NCI-H69 (cell line): Measurements from ENCODE around the gene MTO1.
"Not testable (repeated sequence)": the region's sequence is repeated elsewhere in the genome, so short reads cannot be mapped to it uniquely, and the experiment has no call there.

ENCODE experiments used
- DNase-seq: peaks from one replicate; lab custom pipeline; 2025; lab: John Stamatoyannopoulos, UW

The MTO1 gene, protein sequence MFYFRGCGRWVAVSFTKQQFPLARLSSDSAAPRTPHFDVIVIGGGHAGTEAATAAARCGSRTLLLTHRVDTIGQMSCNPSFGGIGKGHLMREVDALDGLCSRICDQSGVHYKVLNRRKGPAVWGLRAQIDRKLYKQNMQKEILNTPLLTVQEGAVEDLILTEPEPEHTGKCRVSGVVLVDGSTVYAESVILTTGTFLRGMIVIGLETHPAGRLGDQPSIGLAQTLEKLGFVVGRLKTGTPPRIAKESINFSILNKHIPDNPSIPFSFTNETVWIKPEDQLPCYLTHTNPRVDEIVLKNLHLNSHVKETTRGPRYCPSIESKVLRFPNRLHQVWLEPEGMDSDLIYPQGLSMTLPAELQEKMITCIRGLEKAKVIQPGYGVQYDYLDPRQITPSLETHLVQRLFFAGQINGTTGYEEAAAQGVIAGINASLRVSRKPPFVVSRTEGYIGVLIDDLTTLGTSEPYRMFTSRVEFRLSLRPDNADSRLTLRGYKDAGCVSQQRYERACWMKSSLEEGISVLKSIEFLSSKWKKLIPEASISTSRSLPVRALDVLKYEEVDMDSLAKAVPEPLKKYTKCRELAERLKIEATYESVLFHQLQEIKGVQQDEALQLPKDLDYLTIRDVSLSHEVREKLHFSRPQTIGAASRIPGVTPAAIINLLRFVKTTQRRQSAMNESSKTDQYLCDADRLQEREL

DNA sequence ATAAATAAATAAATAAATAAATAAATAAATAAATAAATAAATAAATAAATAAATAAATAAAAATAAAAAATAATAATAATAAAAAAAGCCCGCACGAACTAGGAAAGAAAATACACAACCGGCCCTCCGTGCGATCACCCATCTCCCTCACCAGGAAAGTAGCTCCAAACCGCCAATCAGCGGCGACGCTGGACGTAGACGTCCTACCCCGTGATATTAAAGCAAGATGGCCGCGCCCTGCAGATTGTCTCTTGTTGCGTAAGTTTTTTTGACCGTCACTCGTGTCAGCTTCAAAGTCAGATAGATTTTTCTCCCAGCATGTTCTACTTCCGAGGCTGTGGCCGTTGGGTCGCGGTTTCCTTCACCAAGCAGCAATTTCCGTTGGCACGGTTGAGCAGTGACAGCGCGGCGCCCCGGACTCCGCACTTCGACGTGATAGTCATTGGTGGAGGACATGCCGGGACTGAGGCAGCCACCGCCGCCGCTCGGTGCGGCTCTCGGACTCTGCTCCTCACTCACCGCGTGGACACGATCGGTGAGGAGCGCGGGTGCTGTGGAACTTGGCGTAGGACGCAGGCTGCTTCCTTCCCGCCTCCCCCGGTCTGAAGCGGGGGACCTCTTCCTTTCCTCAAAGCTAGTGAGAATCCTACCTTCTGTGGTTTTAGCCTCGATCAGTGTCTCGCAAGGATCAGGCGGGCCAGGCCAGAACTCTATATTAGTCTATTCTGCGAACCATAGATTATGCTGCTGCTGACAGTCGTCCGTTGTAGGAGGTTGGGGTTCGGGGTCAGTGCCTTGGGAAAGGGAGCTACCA lies at the start of gene MTO1:
Gene MTO1, plus strand, starts transcription at position 201 of the 814 bp plus-strand sequence. Its CDS starts 118 bp downstream, at position 319.
- DNase-seq: peak; percentile 95

DNA sequence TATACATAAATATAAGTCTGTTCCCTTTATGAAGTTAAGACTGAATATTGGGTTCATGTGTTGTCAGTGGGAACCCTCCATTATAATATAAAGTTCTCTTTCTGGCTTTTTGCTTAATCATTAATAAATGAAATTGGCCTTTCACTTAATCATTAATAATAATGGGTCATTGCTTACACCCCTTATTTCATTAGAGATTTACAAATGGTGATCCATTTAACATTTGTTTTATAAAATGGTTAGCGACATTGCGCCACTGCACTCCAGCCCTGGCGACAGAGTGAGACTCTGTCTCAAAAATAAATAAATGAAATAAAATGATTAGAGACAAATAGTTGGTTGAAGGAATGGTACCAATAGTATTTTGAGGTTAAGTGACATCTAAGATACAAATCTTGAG lies 48.4 kb upstream of the MTO1 start:
- DNase-seq: no peak

DNA sequence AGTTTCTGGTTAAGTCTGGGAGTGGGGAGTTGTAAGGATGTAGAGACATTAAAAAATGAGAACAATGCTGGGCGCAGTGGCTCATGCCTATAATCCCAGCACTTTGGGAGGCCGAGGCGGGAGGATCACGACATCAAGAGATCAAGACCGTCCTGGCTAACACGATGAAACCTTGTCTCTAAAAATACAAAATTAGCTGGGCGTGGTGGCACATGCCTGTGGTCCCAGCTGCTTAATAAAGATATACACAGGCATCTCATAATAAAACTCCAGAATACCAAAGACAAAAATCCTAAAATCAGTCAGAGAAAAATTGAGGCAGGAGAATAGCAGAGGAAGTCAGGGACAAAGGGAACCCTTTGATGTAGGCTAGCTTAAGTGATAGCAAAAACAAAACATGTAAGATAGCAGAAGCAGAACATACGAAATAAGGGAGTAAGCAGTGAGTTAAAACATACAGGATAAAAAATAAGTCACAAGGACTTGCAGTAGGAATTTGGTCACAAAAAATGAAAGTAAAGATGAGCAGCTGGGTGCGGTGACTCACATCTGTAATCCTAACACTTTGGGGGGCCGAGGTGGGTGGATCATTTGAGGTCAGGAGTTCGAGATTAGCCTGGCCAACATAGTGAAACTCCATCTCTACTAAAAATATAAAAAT lies 43.3 kb upstream of the MTO1 start:
- DNase-seq: no peak

DNA sequence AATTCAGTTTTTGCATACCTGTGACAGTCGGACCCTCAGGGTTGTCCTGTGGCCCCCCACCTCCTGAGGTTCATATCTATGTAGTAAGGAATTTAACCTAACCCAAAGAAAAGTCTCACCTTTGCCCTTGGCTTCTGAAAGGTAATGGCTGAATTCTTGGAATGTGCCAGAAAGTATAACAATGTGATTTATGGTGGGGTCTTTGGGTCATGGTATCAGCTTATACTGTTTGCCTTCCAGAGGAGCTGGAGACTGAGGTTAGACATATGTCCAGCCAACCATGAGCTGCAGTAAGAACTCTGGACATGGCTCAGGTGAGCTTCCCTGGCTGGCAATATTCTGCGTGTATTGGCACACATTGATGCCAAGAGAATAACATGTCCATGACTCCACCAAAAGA lies 40.0 kb upstream of the MTO1 start:
- DNase-seq: no peak

DNA sequence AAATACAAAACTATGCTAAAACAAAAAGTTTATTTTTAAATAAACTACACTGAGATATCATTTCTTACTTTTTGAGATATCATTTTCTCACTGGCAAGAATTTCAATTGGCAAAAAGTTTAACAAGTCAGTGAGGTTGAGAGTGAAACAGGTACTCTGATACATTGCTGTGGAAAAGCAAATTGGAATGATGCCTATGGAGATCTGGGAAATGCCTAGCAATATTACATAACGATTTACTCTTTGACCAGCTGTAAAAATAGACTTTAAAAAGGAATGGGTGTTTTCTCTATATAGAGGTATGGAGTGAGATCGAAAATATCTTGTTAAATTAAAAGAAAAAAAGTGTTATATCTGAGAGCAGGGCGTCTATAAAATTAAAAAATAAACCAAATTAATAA lies 26.3 kb upstream of the MTO1 start:
- no peak for DNase-seq

DNA sequence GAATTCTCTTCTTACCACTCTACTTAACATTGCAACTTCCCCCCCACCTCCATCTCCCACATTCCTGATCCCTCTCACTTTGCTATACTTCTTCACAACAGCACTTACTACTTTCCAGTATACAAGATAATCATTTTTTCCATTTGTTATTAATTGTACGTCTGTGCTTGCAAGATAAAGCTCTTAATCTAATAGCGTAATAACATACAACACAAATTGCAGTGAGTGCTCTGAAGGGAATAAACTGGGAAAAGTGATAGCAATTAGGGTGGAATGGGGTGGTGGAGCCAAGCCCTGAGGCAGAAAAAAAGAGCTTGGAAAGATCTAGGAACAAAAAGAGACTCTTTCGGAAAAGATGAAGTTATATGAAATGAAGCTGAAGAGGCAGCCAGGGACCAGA lies 18.0 kb upstream of the MTO1 start:
- DNase-seq: no peak

DNA sequence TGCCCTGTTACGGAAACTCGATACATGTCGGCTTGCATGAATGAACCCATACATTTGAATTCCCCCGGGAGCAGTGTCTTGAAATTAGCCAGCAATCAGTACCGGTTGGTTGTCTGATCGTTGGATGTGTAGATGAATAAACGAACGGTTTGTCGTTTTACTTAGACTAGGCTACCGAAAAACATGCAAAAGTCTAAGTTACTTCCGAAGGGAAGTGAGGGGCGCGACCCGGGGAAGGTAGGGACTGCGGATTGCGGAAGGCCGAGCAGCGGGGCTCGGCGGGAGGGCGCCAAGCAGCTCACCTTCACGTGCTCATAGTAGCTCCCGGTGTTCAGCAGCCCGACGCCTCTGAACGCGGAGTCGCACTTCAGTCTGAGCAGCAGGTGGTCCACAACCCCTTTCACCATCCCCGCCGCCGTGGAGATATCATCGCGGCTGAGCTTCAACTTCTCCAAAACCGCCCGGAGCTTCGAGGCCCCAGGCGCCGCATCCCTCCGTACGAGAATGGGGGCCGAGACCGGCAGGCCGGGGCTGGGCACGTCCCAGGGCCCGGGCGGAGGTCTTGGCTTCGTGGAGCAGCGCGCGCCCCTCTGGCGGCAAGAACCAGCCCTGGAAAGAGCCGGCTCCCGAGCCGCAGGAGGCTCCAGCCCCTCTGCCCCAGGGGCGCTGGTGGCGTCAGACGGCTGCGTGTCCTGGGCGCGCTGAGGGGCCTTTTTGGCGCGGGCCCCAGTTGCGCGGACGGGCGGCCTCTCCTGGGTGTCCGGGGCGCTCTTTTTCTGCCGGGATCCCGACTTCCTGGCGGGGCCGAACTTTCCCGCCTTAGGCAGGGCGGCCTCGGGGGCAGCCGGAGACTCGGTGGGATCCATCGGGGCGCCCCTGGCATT lies 10.1 kb upstream of the MTO1 start:
- DNase-seq: peak; percentile 82

DNA sequence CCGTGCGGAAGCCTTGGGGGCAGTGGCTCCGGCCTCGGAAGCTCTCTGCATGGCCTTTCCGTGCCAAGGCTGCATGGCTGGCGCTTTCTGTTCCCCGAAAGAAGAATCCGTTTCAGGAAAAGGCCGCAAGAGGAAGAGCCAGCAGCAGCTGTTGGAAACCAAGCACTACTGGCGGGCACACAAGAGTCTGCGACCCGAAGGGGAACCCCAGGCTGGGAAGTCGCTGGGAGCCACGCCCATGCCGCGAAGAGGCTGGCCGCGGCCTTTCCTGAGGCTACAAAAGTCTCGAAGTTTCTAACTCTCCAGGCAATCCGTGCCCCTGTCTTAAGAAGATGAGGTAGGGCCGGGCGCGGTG lies 9.5 kb upstream of the MTO1 start, which contains the start of gene CGAS:
Gene CGAS, minus strand, starts transcription at position 191 of the 355 bp plus-strand sequence. Its CDS starts 116 bp downstream, at position 75.
- peak; percentile 11 for DNase-seq

DNA sequence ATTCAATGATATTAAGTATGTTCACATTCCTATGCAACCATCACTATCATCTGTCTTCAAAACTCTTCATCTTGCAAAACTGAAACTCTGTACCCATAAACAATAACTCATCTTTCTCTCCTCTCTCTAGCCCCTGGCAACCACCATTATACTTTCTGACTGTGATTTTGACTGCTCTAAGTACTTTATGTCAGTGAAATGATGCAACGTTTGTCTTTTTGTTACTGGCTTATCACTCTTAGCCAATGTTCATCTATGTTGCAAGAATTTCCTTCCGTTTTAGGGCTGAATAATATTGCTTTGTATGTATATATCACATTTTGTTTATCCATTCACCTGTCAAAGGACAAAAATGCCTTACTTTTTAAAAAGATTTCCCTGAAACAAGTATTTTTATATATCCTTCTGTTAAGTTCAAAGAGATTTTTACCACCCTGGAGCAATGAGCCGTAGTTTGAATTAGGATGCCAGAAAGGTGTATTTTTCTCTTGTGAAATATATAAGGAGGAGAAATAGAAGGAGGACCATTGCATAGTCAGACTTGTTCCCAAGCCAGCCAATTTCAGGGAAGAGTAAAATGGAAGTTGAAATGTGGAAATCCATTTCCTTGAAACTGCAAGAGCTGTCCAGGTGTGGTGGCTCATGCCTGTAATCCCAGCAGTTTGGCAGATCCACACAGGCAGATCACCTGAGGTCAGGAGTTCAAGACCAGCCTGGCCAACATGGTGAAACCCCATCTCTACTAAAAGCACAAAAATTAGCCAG lies 5.5 kb upstream of the MTO1 start:
- DNase-seq: no peak

DNA sequence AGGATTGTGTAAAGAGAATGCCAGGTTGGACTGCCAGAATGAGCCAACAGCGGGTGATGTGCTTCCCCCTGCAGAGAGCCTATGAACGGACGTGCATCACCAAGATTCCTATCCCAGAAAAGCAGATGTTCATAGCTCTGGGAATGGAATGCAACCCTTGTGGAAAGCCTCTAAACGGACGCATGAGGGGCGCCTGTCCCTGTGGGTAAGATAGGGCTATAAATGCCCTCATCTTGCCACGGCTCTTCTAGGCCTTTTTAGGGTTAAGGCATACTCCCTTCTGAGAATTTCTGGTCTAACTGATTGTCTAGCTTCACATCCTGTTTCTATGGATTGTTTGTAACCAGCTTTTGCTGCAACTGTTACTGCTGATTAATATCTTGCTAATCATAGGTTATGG lies 2.1 kb upstream of the MTO1 start:
- not testable (repeated sequence) for DNase-seq

DNA sequence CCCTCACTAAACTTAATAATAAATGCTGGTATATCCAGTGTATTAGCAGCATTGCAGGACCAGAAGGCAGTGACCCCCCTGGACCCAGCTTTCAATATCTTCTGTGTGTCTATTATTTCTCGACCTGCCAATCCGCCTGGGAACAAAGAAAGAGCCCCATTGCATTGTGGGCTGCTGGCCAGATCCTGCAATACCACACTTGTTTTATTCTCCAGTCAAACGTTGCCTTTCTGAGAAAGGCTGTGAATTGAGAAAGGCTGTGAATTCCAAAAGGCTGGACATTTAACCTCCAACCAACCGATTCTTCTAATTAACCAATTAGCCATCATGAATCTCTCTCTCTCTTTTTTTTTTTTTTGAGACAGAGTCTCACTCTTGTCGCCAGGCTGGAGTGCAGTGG lies 1.5 kb upstream of the MTO1 start:
- no peak for DNase-seq

DNA sequence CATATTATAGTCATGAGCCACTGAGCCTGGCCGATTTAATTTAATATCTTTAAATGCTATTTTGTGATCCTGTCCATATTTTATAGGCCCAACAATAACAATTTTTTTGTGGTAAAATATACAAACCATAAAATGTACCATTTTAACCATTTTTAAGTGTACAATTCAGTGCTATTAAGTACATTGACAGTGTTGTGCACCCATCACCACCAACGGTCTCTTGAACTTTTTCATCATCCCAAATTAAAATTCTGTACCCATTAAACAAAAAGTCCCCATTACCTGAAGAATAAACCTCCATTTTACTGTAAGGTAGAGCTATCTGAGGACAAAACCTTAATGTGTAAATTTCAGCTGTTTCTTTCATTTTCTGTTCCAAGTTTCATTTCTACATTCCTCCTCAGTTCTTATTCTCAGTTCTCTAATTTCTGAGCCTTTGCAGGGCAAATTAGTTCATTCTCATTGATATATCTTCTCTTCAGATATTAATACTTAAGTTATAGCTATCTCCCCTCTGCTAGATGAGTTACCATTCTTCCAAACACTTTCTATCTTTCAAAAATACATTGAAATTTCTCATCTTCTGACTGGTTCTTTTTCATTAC lies 10.3 kb downstream of the MTO1 start:
- no peak for DNase-seq

DNA sequence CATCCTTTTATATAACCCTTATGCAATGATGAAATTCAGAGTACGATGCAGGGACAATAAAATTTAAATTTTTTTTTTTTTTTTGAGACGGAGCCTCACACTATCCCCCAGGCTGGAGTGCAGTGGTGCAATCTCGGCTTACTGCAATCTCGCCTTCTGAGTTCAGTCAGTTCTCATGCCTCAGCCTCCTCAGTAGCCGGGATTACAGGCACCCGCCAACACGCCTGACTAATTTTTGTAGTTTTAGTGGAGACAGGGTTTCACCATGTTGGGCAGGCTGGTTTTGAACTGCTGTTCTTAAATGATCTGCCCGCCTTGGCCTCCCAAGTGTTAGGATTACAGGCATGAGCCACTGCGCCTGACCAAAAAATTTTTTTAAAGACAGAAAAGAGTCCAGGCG lies 15.2 kb downstream of the MTO1 start:
- DNase-seq: no peak

DNA sequence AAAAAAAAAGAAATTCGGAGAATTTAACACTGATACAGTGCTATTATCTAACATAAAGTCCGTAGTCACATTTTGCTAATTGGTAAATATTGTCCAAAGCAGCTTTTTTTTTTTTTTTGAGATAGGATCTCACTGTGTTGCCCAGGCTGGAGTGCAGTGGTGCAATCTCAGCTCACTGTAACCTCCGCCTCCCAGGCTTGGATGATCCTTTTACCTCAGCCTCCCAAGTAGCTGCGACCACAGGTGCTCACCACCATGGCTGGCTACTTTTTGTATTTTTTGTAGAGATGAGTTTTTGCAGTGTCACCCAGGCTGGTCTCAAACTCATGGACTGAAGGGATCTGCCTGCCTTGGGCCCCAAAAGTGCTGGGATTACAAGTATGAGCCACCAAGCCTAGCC lies 15.9 kb downstream of the MTO1 start:
- DNase-seq: no peak

DNA sequence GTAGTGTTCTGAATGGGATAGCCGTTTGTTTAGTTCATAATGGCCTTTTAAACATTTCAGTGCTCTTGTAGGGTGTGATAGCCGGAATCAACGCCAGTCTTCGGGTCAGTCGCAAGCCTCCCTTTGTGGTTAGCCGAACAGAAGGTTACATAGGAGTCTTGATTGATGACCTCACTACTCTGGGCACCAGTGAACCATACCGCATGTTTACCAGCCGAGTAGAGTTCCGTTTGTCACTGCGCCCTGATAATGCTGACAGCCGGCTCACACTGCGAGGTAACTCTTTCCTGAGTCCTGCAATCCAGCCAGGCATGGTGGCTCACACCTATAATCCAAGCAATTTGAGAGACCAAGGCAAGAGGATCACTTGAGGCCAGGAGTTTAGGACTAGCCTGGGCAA lies 20.4 kb downstream of the MTO1 start:
- no peak for DNase-seq

DNA sequence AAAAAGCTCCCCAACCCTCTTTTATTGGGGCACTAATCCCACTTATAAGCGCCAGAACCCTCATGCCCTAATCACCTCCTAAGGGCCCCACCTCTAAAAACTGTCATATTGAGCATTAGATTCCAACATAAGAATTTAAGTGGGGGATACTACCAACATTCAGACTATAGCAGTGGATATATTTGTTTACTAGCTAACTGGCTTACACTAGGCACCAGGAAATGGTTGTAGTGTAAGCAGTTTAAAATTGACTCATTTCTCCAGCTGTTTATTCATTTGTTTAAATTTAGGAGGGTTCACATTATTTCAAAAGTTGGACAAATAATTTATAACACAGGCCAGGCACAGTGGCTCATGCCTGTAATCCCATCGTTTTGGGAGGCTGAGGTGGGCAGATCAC lies 22.9 kb downstream of the MTO1 start:
- DNase-seq: no peak

DNA sequence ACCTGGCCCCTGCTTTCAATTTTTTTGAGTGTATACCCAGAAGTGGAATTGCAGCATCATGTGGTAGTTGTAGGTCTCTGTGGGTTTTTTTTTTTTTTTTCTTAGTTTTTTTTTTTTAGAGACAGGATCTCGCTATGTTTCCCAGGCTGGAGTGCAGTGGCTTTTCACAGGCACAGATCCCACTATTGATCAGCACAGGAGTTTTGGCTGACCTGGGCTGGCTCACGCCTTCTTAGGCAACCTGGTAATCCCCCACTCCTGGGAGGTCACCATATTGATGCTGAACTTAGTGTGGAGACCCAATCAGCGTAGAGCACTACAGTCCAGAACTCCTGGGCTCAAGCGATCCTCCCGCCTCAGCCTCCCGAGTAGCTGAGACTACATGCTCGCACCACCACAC lies 25.9 kb downstream of the MTO1 start:
- no peak for DNase-seq

DNA sequence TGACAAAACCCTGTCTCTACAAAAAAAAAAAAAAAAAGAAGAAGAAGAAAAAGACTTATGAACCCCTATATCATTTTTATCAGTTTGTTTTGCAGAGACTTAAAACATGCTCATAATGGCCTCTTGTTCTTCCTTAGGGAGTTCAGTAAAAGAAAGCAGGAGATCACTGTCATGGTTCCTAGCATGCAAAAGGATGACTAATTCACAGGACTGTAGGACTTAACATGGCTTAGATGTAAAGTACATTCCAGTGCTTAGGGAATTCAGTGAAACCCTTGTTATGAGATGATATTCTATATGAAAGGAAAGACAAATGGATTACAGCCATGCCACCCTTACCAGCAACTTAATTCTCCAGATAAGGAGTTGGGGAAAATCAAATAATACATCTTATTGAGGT lies 29.8 kb downstream of the MTO1 start:
- no peak for DNase-seq

DNA sequence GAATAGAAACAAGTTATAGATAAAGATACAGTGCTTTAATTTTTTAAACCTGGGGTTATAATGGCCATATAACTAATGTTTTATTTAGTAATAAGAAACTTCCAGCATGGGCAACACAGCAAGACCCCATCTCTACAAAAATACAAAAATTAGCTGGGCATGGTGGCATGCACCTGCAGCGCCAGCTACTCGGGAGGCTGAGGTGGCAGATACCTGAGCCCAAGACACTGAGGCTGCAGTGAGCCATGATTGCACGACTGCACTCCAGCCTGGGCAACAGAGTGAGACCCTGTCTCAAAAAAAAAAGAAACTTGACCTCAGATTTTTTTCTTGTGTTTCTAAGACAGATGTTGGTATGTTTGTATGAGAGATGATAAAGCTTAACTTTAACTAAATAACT lies 36.4 kb downstream of the MTO1 start:
- DNase-seq: no peak
